Fibroblast of villous mesenchyme (primary cell): ENCODE results near the gene FUNDC2. TPM values are rescaled to one million over a fixed set of nuclear protein-coding genes. Genes with fewer than 3 reads are reported as not detected.

Experiments
- DNase-seq: peaks from one replicate; pipeline ENCODE4 v3.0.0-alpha.2; 2010; ENCODE audit warnings: low read depth
- H3K4me3 ChIP-seq: 2 replicates; pipeline ENCODE4 v1.5.1; 2011; ENCODE audit warnings: low read depth, mild to moderate bottlenecking, low read length
- total RNA-seq: library from RNA; depleted of rRNA; stranded (reverse); fragments of >200 nt; gene quantifications from 2 replicates; pipeline ENCODE4 v1.2.3, GENCODE V29; 2012
- TF ChIP-seq, protein P1 (sequence below): IDR thresholded peaks from 2 replicates; pipeline ENCODE4 v1.5.1; 2012; ENCODE audit warnings: low read depth, mild to moderate bottlenecking, low read length; ENCODE audit not compliant: insufficient read depth

Gene FUNDC2
- total RNA-seq, 1 donor = 31.5 TPM

DNA sequence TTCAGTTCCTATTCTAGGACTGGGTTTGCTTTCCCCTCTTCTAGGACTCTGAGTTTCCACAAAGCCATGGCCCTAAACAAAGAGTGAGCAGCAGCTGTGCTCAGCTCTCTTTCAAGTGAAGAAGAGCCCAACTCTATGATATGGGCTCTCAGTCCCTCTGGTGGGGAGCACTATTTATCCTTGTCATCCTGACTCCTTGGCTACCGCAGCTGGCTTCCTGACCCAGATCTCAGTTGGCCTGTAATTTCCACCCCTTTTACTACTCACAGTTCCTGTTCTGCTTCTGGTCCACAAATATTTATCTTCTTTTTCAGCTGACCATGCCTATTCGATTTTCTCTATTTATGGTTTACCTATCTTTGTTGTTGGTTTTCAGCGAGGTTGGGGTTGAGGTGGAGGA lies 37.9 kb upstream of the FUNDC2 start:
- DNase-seq = no peak
- TF ChIP-seq, protein P1, sequence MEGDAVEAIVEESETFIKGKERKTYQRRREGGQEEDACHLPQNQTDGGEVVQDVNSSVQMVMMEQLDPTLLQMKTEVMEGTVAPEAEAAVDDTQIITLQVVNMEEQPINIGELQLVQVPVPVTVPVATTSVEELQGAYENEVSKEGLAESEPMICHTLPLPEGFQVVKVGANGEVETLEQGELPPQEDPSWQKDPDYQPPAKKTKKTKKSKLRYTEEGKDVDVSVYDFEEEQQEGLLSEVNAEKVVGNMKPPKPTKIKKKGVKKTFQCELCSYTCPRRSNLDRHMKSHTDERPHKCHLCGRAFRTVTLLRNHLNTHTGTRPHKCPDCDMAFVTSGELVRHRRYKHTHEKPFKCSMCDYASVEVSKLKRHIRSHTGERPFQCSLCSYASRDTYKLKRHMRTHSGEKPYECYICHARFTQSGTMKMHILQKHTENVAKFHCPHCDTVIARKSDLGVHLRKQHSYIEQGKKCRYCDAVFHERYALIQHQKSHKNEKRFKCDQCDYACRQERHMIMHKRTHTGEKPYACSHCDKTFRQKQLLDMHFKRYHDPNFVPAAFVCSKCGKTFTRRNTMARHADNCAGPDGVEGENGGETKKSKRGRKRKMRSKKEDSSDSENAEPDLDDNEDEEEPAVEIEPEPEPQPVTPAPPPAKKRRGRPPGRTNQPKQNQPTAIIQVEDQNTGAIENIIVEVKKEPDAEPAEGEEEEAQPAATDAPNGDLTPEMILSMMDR = no peak
- H3K4me3 ChIP-seq = no peak overlapping the region

DNA sequence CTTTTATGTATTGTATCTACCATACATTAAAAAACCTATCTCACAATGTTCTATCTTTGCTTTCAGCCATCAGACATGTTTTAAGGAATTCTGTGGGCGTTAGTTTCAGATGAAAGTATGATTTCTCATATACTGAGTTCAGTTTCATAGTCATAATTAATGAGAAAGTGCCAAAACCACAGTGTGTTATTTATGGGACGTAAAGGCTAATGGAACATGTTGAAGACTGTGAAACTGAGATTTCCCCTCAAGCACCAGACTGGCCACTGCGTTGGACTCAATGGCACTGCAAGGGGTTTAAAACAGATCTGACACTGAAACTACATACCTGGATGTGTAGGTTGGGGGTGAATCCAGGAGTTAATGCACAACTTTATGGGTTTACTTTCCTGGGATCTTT lies 36.1 kb upstream of the FUNDC2 start:
- H3K4me3 ChIP-seq = no peak overlapping the region
- DNase-seq = no peak
- TF ChIP-seq, protein P1 = no peak

- H3K4me3 ChIP-seq = no peak overlapping the region
- DNase-seq = no peak
- TF ChIP-seq, protein P1 = no peak
Measured at GRCh38 chrX:154991039-154991438, 35.6 kb upstream of the FUNDC2 start.

GRCh38 chrX:154991476-154991875 lies 35.2 kb upstream of the FUNDC2 start:
- no peak for DNase-seq
- H3K4me3 ChIP-seq = no peak overlapping the region
- TF ChIP-seq, protein P1 = no peak

DNA sequence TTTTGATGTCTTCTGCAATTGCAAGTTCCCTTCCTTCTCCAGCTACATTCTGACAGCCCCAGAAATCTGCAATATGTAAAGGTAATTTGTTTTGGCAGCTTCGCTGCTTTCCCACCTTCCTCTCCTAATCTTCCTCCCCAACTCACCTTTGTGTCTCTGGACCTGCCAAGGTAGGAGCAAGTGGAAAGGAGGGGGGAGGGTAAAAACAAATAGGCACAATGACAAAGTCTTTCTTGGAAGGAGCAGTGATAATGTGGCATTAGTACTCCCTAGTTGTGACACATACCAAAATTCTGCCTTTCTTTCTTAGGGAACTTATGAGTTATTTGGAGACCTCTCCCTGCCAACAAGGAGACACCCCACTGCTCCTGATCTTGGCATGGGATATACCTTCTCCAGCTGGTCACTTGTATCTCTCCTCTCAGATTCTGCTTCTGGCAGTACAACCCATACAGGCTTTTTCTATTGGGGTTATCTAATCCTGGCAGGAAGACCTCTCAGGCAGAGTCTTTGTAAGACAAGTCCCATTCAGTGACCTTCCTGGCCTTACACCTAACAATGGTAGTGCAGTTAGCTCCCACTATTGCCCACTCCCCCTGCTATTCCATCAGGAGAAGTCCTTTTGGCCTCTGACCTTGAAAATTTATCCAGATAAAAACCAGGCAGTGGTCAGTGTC lies 28.3 kb upstream of the FUNDC2 start:
- no peak overlapping the region for H3K4me3 ChIP-seq
- TF ChIP-seq, protein P1 = no peak
- no peak for DNase-seq

DNA sequence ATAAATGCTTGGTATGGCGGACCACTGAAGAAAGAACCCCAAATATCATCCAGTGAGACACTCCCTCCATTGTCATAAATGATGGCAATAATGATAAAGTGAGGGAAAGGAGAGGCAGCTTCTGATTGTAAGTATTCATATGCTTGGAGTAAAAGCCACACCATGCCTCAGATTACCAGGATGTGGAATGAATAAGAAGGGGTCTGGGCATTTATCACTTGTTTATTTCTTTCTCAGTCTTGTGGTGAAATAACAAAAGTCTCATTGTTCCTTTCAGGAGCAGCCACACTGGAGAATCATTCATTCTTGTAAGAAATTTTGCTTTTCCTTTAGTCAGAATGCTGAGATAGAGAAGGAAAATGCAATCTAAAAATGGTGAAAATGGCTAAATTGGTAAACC lies 25.8 kb upstream of the FUNDC2 start:
- TF ChIP-seq, protein P1 = no peak
- no peak for DNase-seq
- H3K4me3 ChIP-seq = no peak overlapping the region

DNA sequence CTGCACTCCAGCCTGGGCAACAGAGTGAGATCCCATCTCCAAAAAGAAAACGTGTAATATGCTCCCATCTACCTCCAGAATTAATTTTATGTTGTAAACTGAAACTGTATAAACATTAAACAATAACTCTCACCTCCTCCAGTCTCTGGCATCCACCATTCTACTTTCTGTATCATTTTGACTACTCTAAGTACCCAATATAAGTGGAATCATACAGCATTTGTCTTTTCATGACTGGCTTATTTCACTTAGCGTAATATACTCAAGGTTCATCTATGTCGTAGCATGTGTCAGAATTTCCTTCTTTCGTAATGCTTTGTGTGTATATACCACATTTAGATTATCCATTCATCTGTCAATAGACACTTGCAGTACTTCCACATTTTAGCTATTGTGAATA lies 24.8 kb upstream of the FUNDC2 start:
- H3K4me3 ChIP-seq = no peak overlapping the region
- no peak for DNase-seq
- TF ChIP-seq, protein P1 = no peak
